Suprapubic skin (tissue), 4 donors: ENCODE results near the gene CTSA.

Experiments used
- EP300 ChIP-seq: sonication (generic); formaldehyde crosslinking; IDR thresholded peaks from one replicate; pipeline ENCODE4 v1.6.1; 2017; ENCODE audit warnings: antibody characterized with exemption
- POLR2A ChIP-seq, 2 donors: fragments of 450-650 bp; IDR thresholded peaks; one replicate each; pipeline ENCODE4 v1.6.1; 2017; ENCODE audit warnings: antibody characterized with exemption in 2 of 2, mild to moderate bottlenecking in 2 of 2, moderate library complexity in 2 of 2
- POLR2AphosphoS5 ChIP-seq, 3 donors: sonication (generic); formaldehyde crosslinking; IDR thresholded peaks; one replicate each; pipeline ENCODE4 v1.6.1; 2017; ENCODE audit warnings: antibody characterized with exemption in 3 of 3
- TF ChIP-seq, protein P1 (sequence below), 2 donors: fragments of 200-600 bp in 1 of 2; fragments of 450-650 bp in 1 of 2; sonication (generic) in 1 of 2; IDR thresholded peaks; one replicate each; pipeline ENCODE4 v1.5.1; 2016 to 2019; ENCODE audit warnings: antibody characterized with exemption in 2 of 2, mild to moderate bottlenecking in 1 of 2, moderate library complexity in 1 of 2

DNA sequence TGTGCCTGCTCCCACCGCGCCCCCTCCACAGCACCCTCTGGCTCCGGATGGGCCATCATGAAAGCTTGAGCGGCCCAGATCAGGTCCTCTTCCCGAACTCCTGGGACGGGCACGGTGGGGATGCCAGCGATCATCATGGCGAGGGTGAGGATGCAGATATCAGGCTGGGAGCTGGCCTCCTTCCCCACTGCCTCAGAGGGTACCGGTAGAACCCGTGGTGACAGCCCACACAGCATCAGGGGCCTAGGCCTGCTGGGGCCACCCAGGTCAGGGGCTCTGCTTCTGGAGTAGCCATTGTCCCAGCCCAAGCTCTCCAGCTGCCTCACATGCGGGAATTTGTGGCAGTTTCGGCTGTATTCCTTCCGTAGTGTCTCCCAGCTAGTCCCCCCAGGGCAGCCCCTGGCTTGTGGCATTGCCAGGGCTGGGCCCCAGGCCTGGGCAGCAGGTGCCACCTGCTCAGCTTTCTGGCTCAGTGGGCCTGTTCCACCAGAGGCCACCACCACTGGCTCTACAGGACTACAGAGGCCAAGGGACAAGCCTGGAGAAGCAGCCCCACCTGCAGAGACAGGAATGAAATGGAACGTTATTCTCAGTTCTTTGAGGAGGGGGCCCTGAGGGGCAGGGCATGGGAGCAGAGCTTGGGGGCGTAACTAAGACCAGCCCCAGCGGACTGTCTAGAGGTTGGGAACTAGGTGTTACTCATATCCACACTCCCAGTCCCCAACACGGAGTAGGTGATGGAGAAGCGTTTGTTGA is 4.4 kb upstream of the CTSA start:
- no peak for TF ChIP-seq EP300
- TF ChIP-seq POLR2A (IDR thresholded peaks at IDR 0.05) = no peak
- TF ChIP-seq, protein P1, sequence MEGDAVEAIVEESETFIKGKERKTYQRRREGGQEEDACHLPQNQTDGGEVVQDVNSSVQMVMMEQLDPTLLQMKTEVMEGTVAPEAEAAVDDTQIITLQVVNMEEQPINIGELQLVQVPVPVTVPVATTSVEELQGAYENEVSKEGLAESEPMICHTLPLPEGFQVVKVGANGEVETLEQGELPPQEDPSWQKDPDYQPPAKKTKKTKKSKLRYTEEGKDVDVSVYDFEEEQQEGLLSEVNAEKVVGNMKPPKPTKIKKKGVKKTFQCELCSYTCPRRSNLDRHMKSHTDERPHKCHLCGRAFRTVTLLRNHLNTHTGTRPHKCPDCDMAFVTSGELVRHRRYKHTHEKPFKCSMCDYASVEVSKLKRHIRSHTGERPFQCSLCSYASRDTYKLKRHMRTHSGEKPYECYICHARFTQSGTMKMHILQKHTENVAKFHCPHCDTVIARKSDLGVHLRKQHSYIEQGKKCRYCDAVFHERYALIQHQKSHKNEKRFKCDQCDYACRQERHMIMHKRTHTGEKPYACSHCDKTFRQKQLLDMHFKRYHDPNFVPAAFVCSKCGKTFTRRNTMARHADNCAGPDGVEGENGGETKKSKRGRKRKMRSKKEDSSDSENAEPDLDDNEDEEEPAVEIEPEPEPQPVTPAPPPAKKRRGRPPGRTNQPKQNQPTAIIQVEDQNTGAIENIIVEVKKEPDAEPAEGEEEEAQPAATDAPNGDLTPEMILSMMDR (IDR thresholded peaks at IDR 0.05) = no peak
- TF ChIP-seq POLR2AphosphoS5 (IDR thresholded peaks at IDR 0.05) = no peak
